Endodermal cell (in vitro differentiated cells): ENCODE results near the gene SCN2B. TPM values are rescaled to one million over a fixed set of nuclear protein-coding genes. Genes with fewer than 3 reads are reported as not detected.
A peak's percentile ranks its signal among the peaks of the same experiment; 100 is the strongest.

Experiments used
- DNase-seq: peaks from one replicate; pipeline ENCODE4 v3.0.0-alpha.2; 2017
- H3K27ac ChIP-seq: 2 replicates; pipeline ENCODE4 v1.5.1; 2013; ENCODE audit warnings: mild to moderate bottlenecking, low read depth, low read length, moderate library complexity
- H3K27me3 ChIP-seq: 2 replicates; pipeline ENCODE4 v1.6.1; 2013; ENCODE audit warnings: mild to moderate bottlenecking, low read length, moderate library complexity; ENCODE audit not compliant: insufficient read depth, control insufficient read depth, poor library complexity, severe bottlenecking
- H3K36me3 ChIP-seq: 2 replicates; pipeline ENCODE4 v1.7.0; 2013; ENCODE audit warnings: mild to moderate bottlenecking, low read length, moderate library complexity; ENCODE audit not compliant: control insufficient read depth, insufficient read depth
- H3K4me1 ChIP-seq: one replicate; pipeline ENCODE4 v1.7.0; 2013; ENCODE audit warnings: low read length; ENCODE audit not compliant: control insufficient read depth, insufficient read depth
- H3K4me3 ChIP-seq: 2 replicates; pipeline ENCODE4 v1.5.1; 2013; ENCODE audit warnings: mild to moderate bottlenecking, low read length, moderate library complexity
- H3K9ac ChIP-seq: 2 replicates; pipeline ENCODE4 v1.6.1; 2013; ENCODE audit warnings: mild to moderate bottlenecking, low read length, moderate library complexity; ENCODE audit not compliant: poor library complexity, severe bottlenecking; ENCODE audit errors: extremely low read depth
- H3K9me3 ChIP-seq: 2 replicates; pipeline ENCODE4 v1.6.1; 2013; ENCODE audit warnings: mild to moderate bottlenecking, low read length, moderate library complexity; ENCODE audit not compliant: control insufficient read depth
- H3K27ac Mint-ChIP-seq: 2 replicates; pipeline ENCODE4 v1.8.0; 2020; ENCODE audit warnings: mixed read lengths
- H3K27me3 Mint-ChIP-seq: 2 replicates; pipeline ENCODE4 v1.8.0; 2021; ENCODE audit warnings: mild to moderate bottlenecking, mixed read lengths; ENCODE audit not compliant: insufficient read depth
- H3K36me3 Mint-ChIP-seq: 2 replicates; pipeline ENCODE4 v1.8.0; 2020; ENCODE audit warnings: low read depth, mixed read lengths
- H3K4me1 Mint-ChIP-seq: 2 replicates; pipeline ENCODE4 v1.8.0; 2020; ENCODE audit warnings: mixed read lengths
- H3K4me3 Mint-ChIP-seq: 2 replicates; pipeline ENCODE4 v1.8.0; 2020; ENCODE audit warnings: mild to moderate bottlenecking, moderate library complexity, mixed read lengths
- H3K9me3 Mint-ChIP-seq: 2 replicates; pipeline ENCODE4 v1.8.0; 2020; ENCODE audit warnings: mild to moderate bottlenecking, mixed read lengths
- CTCF ChIP-seq: fragments of 200-600 bp; sonication (generic); conservative IDR thresholded peaks from 2 replicates; pipeline ENCODE4 v1.5.0; 2021; ENCODE audit warnings: antibody characterized with exemption, mild to moderate bottlenecking
- WGBS, 2 experiments: methylation state at CpG; one replicate each; pipeline versions ENCODE4 v1.1.5 to v1.1.7; 2013; ENCODE audit warnings: missing lambda C conversion rate in 2 of 2, mixed read lengths in 1 of 2; ENCODE audit not compliant: insufficient coverage in 1 of 2, insufficient read length in 1 of 2; 5-methylcytosine and 5-hydroxymethylcytosine counted together
- total RNA-seq, 2 donors: library from RNA; stranded (reverse); fragmentation: NEBNext Ultra II Directional in 1 of 2; extraction: Animal tissue kit (Norgen Biotek cat#: 25700) in 1 of 2; gene quantifications; 2 replicates in 1 of 2; 3 replicates in 1 of 2; pipeline ENCODE4 v1.2.1, GENCODE V29; 2021

SCN2B gene
- total RNA-seq, 2 donors from 2014 or later = 0.11 to 0.20 TPM

GRCh38 chr11:118153976-118154375 lies 22.5 kb downstream of the SCN2B start:
- Mint-ChIP-seq H3K36me3 (no peaks in the 10 kb centered on the region), H3K4me3 (peak overlapping the region; percentile 58), H3K27me3 (peaks cover 99% of the 10 kb centered on the region), H3K9me3 (no peaks in the 10 kb centered on the region), H3K27ac (no peak overlapping the region), H3K4me1 (peaks cover 23% of the 10 kb centered on the region)
- no peak for TF ChIP-seq CTCF
- Histone ChIP-seq H3K27ac (no peak overlapping the region), H3K9ac (no peak overlapping the region), H3K9me3 (no peaks in the 10 kb centered on the region), H3K4me3 (no peak overlapping the region), H3K27me3 (peaks cover 100% of the 10 kb centered on the region), H3K4me1 (peaks cover 3% of the 10 kb centered on the region), H3K36me3 (no peaks in the 10 kb centered on the region)
- DNase-seq = no peak
- 67 to 78% methylated on average over 10 to 11 of the region's 11 CpGs for WGBS, 2 experiments

- Mint-ChIP-seq H3K27ac (no peak overlapping the region), H3K9me3 (no peaks in the 10 kb centered on the region), H3K4me3 (peak overlapping the region; percentile 58), H3K36me3 (no peaks in the 10 kb centered on the region), H3K27me3 (peaks cover 99% of the 10 kb centered on the region), H3K4me1 (peaks cover 23% of the 10 kb centered on the region)
- no peak overlapping the region for H3K27ac ChIP-seq
- peak; percentile 67 for DNase-seq
- no peak overlapping the region for H3K9ac ChIP-seq
- H3K27me3 ChIP-seq = peaks cover 100% of the 10 kb centered on the region
- no peaks in the 10 kb centered on the region for H3K36me3 ChIP-seq
- TF ChIP-seq CTCF = no peak
- no peak overlapping the region for H3K4me3 ChIP-seq
- no peaks in the 10 kb centered on the region for H3K9me3 ChIP-seq
- 9 to 14% methylated on average over 6 to 16 of the region's 16 CpGs for WGBS, 2 experiments
- peaks cover 3% of the 10 kb centered on the region for H3K4me1 ChIP-seq
These were observed 22.9 kb downstream of the SCN2B start for GRCh38 chr11:118153516-118153915.

- peaks cover 99% of the 10 kb centered on the region for H3K27me3 Mint-ChIP-seq
- Histone ChIP-seq H3K27ac (no peak within 1 kb of the TSS), H3K9ac (no peak within 1 kb of the TSS), H3K9me3 (no peaks in the 10 kb centered on the region), H3K36me3 (no peaks in the 10 kb centered on the region), H3K4me1 (peaks cover 3% of the 10 kb centered on the region), H3K4me3 (peak within 1 kb of the TSS; percentile 78), H3K27me3 (peaks cover 100% of the 10 kb centered on the region)
- peak; percentile 91 for DNase-seq
- 0 to 1% methylated on average over 19 to 88 of the region's 88 CpGs for WGBS, 2 experiments
- H3K27ac Mint-ChIP-seq = no peak within 1 kb of the TSS
- TF ChIP-seq CTCF = no peak
- H3K36me3 Mint-ChIP-seq = no peaks in the 10 kb centered on the region
- peaks cover 21% of the 10 kb centered on the region for H3K4me1 Mint-ChIP-seq
- H3K9me3 Mint-ChIP-seq = no peaks in the 10 kb centered on the region
- H3K4me3 Mint-ChIP-seq = peak within 1 kb of the TSS; percentile 58
These were observed 23.6 kb downstream of the SCN2B start, which contains the start of gene SCN4B for GRCh38 chr11:118152552-118153471. Gene SCN4B (minus strand): TSS chr11:118152823. CDS start chr11:118152673, 150 bp downstream.
